Naive B cell (primary cell): Measurements from ENCODE around the gene OR8J1. TPM values are rescaled to one million over a fixed set of nuclear protein-coding genes. Genes with fewer than 3 reads are reported as not detected.
A peak's percentile ranks its signal among the peaks of the same experiment; 100 is the strongest.
"Not testable (repeated sequence)": the region's sequence is repeated elsewhere in the genome, so short reads cannot be mapped to it uniquely, and the experiment has no call there.

ENCODE experiments used
- ATAC-seq, 2 donors: fragments of 150-1000 bp; cut with Tn5 transposase; 2 replicates each; pipeline ENCODE4 v1.10.0; 2021; ENCODE audit warnings: low read depth in 2 of 2, mild to moderate bottlenecking in 2 of 2, moderate library complexity in 2 of 2
- DNase-seq: peaks from one replicate; pipeline ENCODE4 v3.0.0; 2022
- H3K27ac Mint-ChIP-seq, 6 donors: one replicate each; pipeline ENCODE4 v1.8.0; 2020 to 2022; ENCODE audit warnings: mild to moderate bottlenecking in 6 of 6, mixed read lengths in 6 of 6, moderate library complexity in 5 of 6, inconsistent platforms in 2 of 6
- H3K27me3 Mint-ChIP-seq, 3 donors: one replicate each; pipeline ENCODE4 v1.8.0; 2021 to 2022; ENCODE audit warnings: mixed read lengths in 3 of 3, mild to moderate bottlenecking in 1 of 3
- H3K36me3 Mint-ChIP-seq, 2 donors: one replicate each; pipeline ENCODE4 v1.8.0; 2020 to 2022; ENCODE audit warnings: mixed read lengths in 2 of 2, inconsistent platforms in 1 of 2, mild to moderate bottlenecking in 1 of 2
- H3K4me1 Mint-ChIP-seq, 3 donors: one replicate each; pipeline ENCODE4 v1.8.0; 2020 to 2022; ENCODE audit warnings: mixed read lengths in 3 of 3, inconsistent platforms in 1 of 3, mild to moderate bottlenecking in 1 of 3, moderate library complexity in 1 of 3
- H3K4me3 Mint-ChIP-seq, 8 donors: one replicate each; pipeline ENCODE4 v1.8.0; 2020 to 2022; ENCODE audit warnings: mild to moderate bottlenecking in 8 of 8, mixed read lengths in 8 of 8, moderate library complexity in 8 of 8, inconsistent platforms in 2 of 8
- H3K9me3 Mint-ChIP-seq, 7 donors: one replicate each; pipeline ENCODE4 v1.8.0; 2020 to 2022; ENCODE audit warnings: mixed read lengths in 7 of 7, mild to moderate bottlenecking in 5 of 7, inconsistent platforms in 2 of 7, moderate library complexity in 1 of 7
- polyA plus RNA-seq, 6 donors: library from polyadenylated mRNA; unstranded; fragments of 300-500 nt; fragmentation: Illumina TruSeq; gene quantifications; one replicate each; pipeline ENCODE4 v1.2.3, GENCODE V29; 2021; ENCODE audit warnings: low read depth in 6 of 6

Gene OR8J1, protein sequence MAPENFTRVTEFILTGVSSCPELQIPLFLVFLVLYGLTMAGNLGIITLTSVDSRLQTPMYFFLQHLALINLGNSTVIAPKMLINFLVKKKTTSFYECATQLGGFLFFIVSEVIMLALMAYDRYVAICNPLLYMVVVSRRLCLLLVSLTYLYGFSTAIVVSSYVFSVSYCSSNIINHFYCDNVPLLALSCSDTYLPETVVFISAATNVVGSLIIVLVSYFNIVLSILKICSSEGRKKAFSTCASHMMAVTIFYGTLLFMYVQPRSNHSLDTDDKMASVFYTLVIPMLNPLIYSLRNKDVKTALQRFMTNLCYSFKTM
- polyA plus RNA-seq = not detected

DNA sequence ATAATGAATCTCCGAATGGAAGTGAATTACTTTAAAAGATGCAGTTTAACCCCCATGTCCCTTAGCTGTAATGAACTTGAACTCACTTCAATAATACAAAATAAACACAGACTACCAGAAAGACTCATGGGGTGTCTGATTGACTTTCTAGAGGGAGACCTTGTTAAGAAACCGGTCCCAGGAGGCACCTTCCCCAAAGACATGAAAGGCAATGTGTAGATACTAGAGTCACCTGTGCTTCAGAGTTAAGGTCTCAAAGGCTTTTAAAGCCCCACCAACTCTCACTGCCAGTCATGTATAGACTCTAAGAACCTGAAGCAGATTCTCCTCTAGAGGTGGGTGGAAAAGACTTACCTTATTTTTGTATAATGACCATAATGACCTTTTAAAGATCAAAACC, at the start of gene OR8J1:
TSS of gene OR8J1 (plus strand) at position 301 of the 400 bp plus-strand sequence. CDS start 5,956 bp downstream, outside the sequence.
- Mint-ChIP-seq H3K27me3 (no peaks in the 10 kb centered on the region), H3K36me3 (no peaks in the 10 kb centered on the region), H3K4me3 (no peak within 1 kb of the TSS), H3K27ac (no peak within 1 kb of the TSS), H3K9me3 (peaks cover 0 to 4% (median 0%) of the 10 kb centered on the region in 7 donors), H3K4me1 (no peaks in the 10 kb centered on the region)
- DNase-seq (no peak), ATAC-seq (no peak)

DNA sequence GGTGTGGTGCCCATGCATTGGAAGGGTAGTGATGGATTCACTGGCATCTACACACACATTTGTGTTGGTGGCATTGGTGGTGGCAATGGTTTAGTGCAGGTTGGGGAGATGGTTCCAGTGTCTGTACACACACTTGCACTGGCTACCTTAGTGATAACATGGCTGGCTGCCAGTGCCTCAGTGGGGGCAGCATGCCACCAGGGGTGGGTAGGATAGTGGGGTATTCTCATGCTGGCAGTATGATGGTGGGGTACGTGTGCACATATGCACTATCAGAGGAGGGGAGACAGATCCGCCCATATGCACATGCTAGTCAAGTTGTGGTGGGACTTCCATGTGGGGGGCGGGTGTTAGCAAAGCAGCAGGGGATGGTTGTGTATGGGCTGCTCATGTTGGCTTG, 46.3 kb upstream of the OR8J1 start:
- H3K4me3 Mint-ChIP-seq = no peak overlapping the region
- no peaks in the 10 kb centered on the region for H3K27me3 Mint-ChIP-seq
- H3K36me3 Mint-ChIP-seq = no peaks in the 10 kb centered on the region
- no peak overlapping the region for H3K27ac Mint-ChIP-seq
- DNase-seq (no peak), ATAC-seq (no peak)
- no peaks in the 10 kb centered on the region for H3K4me1 Mint-ChIP-seq
- H3K9me3 Mint-ChIP-seq = peaks cover 5 to 29% (median 12%) of the 10 kb centered on the region in 7 donors

DNA sequence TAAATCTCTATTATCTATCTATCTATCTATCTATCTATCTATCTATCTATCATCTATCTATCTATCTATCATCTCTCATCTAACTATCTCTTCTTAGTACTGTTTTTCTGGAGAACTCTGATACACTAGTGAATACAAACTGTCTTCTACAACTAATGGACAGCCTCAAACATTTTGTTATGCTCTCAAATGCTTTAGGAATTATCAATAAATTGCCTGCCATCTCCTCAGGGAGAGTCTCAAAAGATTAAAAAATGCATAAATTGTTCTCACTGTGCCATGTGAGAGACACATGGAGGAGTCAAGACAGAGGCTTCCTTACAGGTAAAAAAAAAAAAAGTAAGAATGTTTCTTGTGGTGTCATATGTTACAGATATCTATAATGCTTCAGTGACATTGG, 39.2 kb upstream of the OR8J1 start, which contains the start of gene OR8K3:
TSS of gene OR8K3 (plus strand) at position 301 of the 400 bp plus-strand sequence. CDS start 3,163 bp downstream, outside the sequence.
- H3K9me3 Mint-ChIP-seq = peaks cover 0 to 17% (median 0%) of the 10 kb centered on the region in 7 donors
- peak within 1 kb of the TSS in 1 of 6 donors; percentile 0 for H3K27ac Mint-ChIP-seq
- no peak for DNase-seq
- no peak within 1 kb of the TSS for H3K4me3 Mint-ChIP-seq
- ATAC-seq = no peak
- no peaks in the 10 kb centered on the region for H3K4me1 Mint-ChIP-seq
- H3K36me3 Mint-ChIP-seq = no peaks in the 10 kb centered on the region
- no peaks in the 10 kb centered on the region for H3K27me3 Mint-ChIP-seq

DNA sequence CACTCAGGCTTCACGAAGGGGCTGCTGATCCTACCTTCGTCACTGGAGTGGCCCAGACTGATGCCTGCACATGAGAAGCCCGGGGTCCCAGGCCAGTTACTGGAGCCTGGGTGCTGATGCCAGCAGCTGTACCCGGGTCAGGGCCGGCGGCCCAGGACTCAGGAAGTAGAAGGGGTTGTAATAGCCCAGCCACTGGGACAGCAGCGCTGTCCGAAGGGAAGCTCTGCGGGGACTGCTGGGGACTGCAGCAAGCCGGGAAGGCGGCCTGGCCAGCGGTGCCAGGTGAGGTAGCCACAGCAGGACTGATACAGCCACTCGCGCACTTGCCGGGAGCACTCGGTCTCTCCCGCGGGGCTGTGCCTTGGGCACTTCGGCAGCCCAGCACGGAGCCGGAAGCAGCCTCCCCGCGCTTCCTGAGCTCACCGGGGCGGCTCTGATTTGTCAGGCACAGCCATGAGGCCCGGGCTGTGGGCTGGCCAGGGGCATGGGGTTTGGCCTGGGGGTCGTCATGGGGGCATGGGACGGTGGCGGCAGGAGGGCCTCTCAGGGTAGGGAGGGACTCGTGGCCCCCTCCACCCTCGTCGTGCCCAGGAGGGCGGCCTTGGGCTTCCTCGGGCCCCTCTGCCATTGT, 22.1 kb upstream of the OR8J1 start:
- ATAC-seq (no peak), DNase-seq (no peak)
- H3K27ac Mint-ChIP-seq = no peak overlapping the region
- H3K36me3 Mint-ChIP-seq = peaks cover 0 to 5% of the 10 kb centered on the region in 2 donors
- no peak overlapping the region for H3K4me3 Mint-ChIP-seq
- no peaks in the 10 kb centered on the region for H3K27me3 Mint-ChIP-seq
- H3K9me3 Mint-ChIP-seq = peaks cover 0 to 18% (median 4%) of the 10 kb centered on the region in 7 donors
- H3K4me1 Mint-ChIP-seq = no peaks in the 10 kb centered on the region

DNA sequence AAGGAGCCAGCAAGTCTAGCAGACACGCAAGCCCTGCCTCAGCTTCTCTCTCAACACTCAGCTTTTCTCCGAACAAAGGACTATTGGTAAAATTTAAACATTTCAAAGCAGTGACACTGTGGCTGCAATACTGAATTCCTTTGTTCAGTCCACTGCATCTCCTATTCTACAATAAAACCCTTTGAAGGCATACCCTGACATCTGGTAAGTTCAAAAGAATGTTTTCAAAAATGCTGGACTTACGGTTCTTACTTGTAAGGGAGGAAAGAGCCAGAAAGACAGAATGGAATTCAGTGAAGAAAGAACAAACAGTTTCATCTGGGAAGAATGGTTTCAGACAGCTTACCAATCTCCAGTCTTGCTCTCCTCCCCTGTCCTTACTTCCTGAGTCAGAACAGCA, 20.9 kb upstream of the OR8J1 start:
- no peaks in the 10 kb centered on the region for H3K27me3 Mint-ChIP-seq
- no peak for ATAC-seq
- H3K4me1 Mint-ChIP-seq = no peaks in the 10 kb centered on the region
- peaks cover 0 to 11% (median 4%) of the 10 kb centered on the region in 7 donors for H3K9me3 Mint-ChIP-seq
- H3K27ac Mint-ChIP-seq = no peak overlapping the region
- peaks cover 0 to 5% of the 10 kb centered on the region in 2 donors for H3K36me3 Mint-ChIP-seq
- DNase-seq = no peak
- no peak overlapping the region for H3K4me3 Mint-ChIP-seq

DNA sequence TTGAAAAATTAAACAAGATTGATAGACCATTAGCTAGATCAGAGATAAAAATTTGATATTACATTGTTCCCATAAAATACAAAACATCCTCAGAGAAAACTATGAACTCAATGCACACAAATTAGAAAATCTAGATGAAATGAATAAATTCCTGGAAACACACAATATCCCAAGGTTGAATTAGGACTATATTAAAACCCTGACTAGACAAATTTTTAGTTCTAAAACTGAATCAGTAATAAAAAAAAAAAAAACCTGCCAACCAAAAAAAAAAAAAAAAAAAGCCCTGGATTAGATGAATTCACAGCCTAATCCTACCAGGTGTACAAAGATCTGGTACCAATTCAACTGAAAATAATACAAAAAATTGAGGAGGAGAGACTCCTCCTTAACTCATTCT, 13.8 kb upstream of the OR8J1 start:
- ATAC-seq = no peak
- Mint-ChIP-seq H3K4me3 (no peak overlapping the region), H3K27me3 (no peaks in the 10 kb centered on the region), H3K4me1 (no peaks in the 10 kb centered on the region), H3K9me3 (peaks cover 0 to 17% (median 7%) of the 10 kb centered on the region in 7 donors), H3K27ac (no peak overlapping the region), H3K36me3 (no peaks in the 10 kb centered on the region)
- DNase-seq = no peak

DNA sequence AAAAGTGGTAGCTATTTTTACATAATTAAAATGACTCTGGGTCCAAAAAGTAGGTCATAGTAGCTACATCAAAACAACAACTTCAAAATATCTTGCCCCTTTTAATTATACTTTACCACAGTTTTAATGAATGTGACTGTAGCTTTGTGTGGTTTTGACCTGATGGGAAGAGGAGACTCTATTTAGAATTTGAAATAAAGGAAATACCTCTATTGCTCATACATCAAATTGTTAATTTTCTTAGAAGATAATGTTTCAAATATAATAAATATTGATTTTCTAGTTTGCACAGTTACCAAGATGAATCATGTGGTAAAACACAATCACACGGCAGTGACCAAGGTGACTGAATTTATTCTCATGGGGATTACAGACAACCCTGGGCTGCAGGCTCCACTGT, 8.4 kb upstream of the OR8J1 start, which contains the start of gene OR8K1:
TSS of gene OR8K1 (plus strand) at position 301 of the 400 bp plus-strand sequence. CDS start at position 301, 0 bp downstream.
- ATAC-seq (no peak), DNase-seq (no peak)
- no peaks in the 10 kb centered on the region for H3K4me1 Mint-ChIP-seq
- H3K36me3 Mint-ChIP-seq = no peaks in the 10 kb centered on the region
- H3K27me3 Mint-ChIP-seq = no peaks in the 10 kb centered on the region
- H3K4me3 Mint-ChIP-seq = no peak within 1 kb of the TSS
- H3K9me3 Mint-ChIP-seq = peaks cover 0 to 10% (median 8%) of the 10 kb centered on the region in 7 donors
- H3K27ac Mint-ChIP-seq = no peak within 1 kb of the TSS

DNA sequence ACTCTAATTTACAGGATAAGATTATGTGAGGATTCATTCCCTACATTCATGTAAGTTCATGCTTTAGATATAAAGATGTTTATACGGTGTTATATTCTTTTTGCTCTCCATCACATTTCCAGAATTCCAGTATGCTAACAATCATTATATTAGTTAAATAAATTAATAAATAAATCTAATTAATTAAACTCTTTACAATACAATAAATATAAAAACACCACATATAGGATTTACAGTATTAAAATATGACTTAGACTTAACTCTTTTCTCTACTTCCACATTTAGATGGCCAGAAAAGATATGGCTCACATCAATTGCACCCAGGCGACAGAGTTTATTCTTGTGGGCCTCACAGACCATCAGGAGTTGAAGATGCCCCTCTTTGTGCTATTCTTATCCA, 21.2 kb downstream of the OR8J1 start, which contains the start of gene OR8U1:
TSS of gene OR8U1 (plus strand) at position 301 of the 400 bp plus-strand sequence. CDS start at position 301, 0 bp downstream.
- no peak within 1 kb of the TSS for H3K27ac Mint-ChIP-seq
- no peak within 1 kb of the TSS for H3K4me3 Mint-ChIP-seq
- H3K4me1 Mint-ChIP-seq = no peaks in the 10 kb centered on the region
- H3K27me3 Mint-ChIP-seq = no peaks in the 10 kb centered on the region
- DNase-seq (no peak), ATAC-seq (no peak)
- no peaks in the 10 kb centered on the region for H3K36me3 Mint-ChIP-seq
- H3K9me3 Mint-ChIP-seq = peaks cover 0 to 13% (median 6%) of the 10 kb centered on the region in 7 donors

DNA sequence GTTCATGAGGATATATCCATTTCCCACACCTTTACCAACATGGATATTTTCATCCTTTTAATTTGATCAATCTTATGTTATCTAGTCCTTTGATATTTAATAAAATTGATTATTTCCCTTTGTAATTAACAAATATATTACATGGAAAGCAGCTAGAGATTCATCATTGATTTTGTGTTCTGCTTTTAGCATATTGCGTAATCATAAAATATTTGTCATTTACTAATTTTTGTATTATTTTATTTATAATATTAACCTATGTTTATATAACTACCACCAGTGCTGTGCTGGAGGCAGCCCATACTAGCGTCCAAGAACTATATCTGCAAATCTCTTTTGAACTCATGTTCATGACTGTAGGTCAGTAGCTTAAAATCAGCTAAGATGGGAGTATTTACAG, 26.0 kb downstream of the OR8J1 start:
- DNase-seq (no peak), ATAC-seq (no peak)
- Mint-ChIP-seq H3K4me3 (no peak overlapping the region), H3K27ac (no peak overlapping the region), H3K36me3 (no peaks in the 10 kb centered on the region), H3K27me3 (no peaks in the 10 kb centered on the region), H3K4me1 (no peaks in the 10 kb centered on the region), H3K9me3 (peaks cover 0 to 17% (median 4%) of the 10 kb centered on the region in 7 donors)

DNA sequence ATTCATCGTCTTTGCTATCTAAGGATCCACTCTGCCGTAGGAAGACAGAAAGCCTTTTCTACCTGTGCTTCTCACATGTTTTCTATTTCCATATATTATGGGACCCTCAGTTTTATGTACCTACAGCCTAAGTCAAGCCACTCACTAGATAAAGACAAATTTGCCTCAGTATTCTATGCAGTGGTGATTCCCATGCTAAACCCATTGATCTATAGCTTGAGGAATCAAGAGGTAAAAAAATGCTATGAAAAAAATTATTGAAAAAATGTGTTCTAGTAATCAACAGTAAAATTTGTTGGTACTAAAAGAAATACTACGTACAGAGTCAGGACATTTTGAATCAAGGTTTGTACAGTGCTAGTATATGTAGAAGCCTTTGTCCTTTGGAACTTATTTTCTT, 40.3 kb downstream of the OR8J1 start:
- H3K4me3 Mint-ChIP-seq = no peak overlapping the region
- no peaks in the 10 kb centered on the region for H3K4me1 Mint-ChIP-seq
- ATAC-seq = no peak
- no peak overlapping the region for H3K27ac Mint-ChIP-seq
- peaks cover 0 to 10% (median 3%) of the 10 kb centered on the region in 7 donors for H3K9me3 Mint-ChIP-seq
- no peaks in the 10 kb centered on the region for H3K36me3 Mint-ChIP-seq
- no peaks in the 10 kb centered on the region for H3K27me3 Mint-ChIP-seq
- no peak for DNase-seq

DNA sequence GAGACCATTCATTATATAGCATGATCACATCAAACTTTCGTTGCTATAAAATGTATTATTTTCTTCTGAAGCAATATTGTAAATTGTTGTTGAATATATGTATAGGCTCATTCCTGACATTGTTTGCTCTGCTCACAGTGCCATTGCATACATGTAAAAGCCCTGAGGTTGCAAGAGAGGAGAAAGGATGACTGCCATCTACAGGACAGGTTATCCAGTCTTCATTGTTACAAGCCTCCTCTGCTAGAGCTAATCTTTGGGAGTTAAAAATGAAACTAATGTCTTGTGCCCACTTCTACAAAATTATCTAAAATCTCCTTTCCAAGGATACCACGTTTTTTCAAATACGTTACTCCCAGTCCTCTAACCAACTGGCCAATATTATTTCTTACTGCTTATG, 42.0 kb downstream of the OR8J1 start:
- DNase-seq (no peak), ATAC-seq (no peak)
- H3K27ac Mint-ChIP-seq = no peak overlapping the region
- H3K9me3 Mint-ChIP-seq = peaks cover 0 to 8% (median 3%) of the 10 kb centered on the region in 7 donors
- H3K27me3 Mint-ChIP-seq = no peaks in the 10 kb centered on the region
- no peak overlapping the region for H3K4me3 Mint-ChIP-seq
- H3K4me1 Mint-ChIP-seq = no peaks in the 10 kb centered on the region
- H3K36me3 Mint-ChIP-seq = no peaks in the 10 kb centered on the region

DNA sequence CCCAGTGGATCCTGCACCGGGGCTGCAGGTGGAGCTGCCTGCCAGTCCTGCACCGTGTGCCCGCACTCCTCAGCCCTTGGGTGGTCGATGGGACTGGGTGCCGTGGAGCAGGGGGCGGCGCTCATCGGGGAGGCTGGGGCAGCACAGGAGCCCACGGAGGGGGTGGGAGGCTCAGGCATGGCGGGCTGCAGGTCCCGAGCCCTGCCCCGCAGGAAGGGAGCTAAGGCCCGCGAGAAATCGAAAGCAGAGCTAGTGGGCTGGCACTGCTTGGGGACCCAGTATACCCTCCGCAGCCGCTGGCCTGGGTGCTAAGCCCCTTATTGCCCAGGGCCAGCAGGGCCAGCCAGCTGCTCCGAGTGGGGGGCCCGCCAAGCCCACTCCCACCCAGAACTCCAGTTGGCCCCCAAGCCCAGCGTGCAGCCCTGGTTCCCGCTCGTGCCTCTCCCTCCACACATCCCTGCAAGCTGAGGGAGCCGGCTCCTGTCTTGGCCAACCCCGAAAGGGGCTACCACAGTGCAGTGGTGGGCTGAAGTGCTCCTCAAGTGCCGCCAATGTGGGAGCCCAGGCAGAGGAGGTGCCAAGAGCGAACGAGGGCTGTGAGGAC, 47.9 kb downstream of the OR8J1 start:
- not testable (repeated sequence) for H3K4me1 Mint-ChIP-seq, H3K27me3 Mint-ChIP-seq, DNase-seq, H3K36me3 Mint-ChIP-seq, H3K4me3 Mint-ChIP-seq, ATAC-seq, H3K27ac Mint-ChIP-seq
- peaks cover 2 to 17% (median 6%) of the 10 kb centered on the region in 7 donors for H3K9me3 Mint-ChIP-seq

DNA sequence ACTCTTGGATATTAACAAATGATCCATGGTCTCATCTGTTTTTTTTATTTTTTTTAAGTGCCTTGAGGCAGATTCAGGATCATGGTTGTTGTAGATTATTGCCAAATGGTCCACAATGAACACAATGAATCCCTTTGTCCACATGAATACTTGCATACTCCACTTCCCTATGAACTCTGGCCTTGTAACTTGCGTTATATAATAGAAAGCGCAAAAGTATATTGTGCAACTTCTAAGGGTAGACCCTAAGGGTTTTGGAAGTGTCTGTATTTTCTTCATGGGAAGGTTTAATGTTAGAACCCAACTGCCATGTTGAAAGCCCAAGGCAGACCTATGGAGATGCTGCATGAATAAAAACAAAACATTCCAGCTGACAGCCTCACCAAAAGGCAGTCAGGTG, 50.3 kb downstream of the OR8J1 start:
- ATAC-seq = no peak

More for the DNA sequence above, 50.3 kb downstream of the OR8J1 start:
- no peak for DNase-seq
- H3K4me1 Mint-ChIP-seq = no peaks in the 10 kb centered on the region
- H3K36me3 Mint-ChIP-seq = peaks cover 0 to 7% of the 10 kb centered on the region in 2 donors
- no peak overlapping the region for H3K27ac Mint-ChIP-seq
- H3K9me3 Mint-ChIP-seq = peaks cover 2 to 26% (median 6%) of the 10 kb centered on the region in 7 donors
- H3K27me3 Mint-ChIP-seq = no peaks in the 10 kb centered on the region
- H3K4me3 Mint-ChIP-seq = no peak overlapping the region
